ENCODE measurements around the gene ADGRG2. TPM values are rescaled to one million over a fixed set of nuclear protein-coding genes. Genes with fewer than 3 reads are reported as not detected.
"Not testable (repeated sequence)": the region's sequence is repeated elsewhere in the genome, so short reads cannot be mapped to it uniquely, and the experiment has no call there.

The ADGRG2 gene
- total RNA-seq, 1 donor, result under 0.01 TPM

DNA sequence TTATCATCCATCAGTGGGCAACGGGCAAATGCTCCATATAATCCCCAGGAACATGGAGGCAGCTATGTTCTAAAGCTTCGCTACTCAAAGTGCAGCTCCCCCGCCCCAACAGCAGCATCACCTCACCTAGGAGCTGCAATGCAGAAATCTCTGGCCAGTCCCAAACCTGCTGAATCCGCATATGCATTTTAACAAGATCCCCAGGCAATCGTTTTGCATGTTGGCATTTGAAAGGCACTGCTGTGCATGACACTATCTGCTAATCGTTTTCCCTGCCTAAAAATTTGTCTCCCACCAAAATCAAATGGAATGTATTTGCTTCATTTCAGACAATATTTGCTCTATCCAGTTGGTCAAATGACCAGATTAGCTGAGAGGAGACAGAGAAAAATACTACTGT is 15.2 kb downstream of the ADGRG2 start:
- Histone ChIP-seq H3K27me3 (ENCODE audit: insufficient read depth, low read length) (no peaks in the 10 kb centered on the region), H3K4me3 (ENCODE audit: low read length) (no peak overlapping the region), H3K9me3 (ENCODE audit: low read depth, low read length) (no peaks in the 10 kb centered on the region), H3K4me1 (ENCODE audit: insufficient read depth, low read length) (no peaks in the 10 kb centered on the region)

GRCh38 chrX:19100586-19100985 is 21.7 kb downstream of the ADGRG2 start:
- no peaks in the 10 kb centered on the region for H3K9me3 ChIP-seq (ENCODE audit: low read depth, low read length)
- no peaks in the 10 kb centered on the region for H3K27me3 ChIP-seq (ENCODE audit: insufficient read depth, low read length)
- H3K4me3 ChIP-seq (ENCODE audit: low read length), result no peak overlapping the region
- no peaks in the 10 kb centered on the region for H3K4me1 ChIP-seq (ENCODE audit: insufficient read depth, low read length)

DNA sequence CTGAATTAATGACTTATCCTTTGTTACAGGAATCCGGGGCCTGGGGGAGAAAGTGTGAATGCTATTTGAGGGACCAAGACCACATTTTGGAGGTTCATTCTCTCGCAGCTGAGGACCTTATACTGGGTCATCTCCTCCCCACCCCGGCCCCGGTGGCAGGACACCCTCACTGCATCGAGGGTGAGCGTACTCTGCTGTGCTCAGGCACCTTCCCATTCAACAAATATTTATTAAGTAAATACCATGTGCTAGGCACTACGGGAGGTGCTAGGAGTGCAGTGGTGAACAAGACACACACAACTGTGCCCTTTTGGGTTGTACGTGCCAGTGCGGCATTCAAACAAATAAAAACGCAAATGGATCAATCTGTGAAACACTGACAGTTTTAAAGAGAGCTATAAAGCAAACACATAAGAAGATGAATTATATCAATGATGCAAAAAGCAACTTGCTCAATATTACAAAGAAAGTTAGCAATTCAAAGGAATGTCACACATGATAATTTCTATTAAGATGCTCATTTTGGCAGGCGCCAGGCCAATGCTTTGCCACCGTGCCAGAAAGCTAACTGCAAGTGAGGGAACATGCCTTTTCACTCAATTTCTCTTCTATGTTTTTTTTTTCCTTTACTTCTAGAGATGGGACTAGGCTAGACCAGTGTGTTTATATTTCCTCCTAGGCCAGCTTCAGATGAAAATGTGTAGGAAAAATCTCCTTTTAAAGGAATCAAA is 24.6 kb downstream of the ADGRG2 start:
- no peaks in the 10 kb centered on the region for H3K9me3 ChIP-seq (ENCODE audit: low read depth, low read length)

GRCh38 chrX:19096586-19096985 is 25.7 kb downstream of the ADGRG2 start:
- Histone ChIP-seq H3K9me3 (ENCODE audit: low read depth, low read length) (no peaks in the 10 kb centered on the region), H3K4me3 (ENCODE audit: low read length) (no peak overlapping the region), H3K4me1 (ENCODE audit: insufficient read depth, low read length) (no peaks in the 10 kb centered on the region), H3K27me3 (ENCODE audit: insufficient read depth, low read length) (no peaks in the 10 kb centered on the region)

More for the DNA sequence above, 24.6 kb downstream of the ADGRG2 start:
- Histone ChIP-seq H3K4me3 (ENCODE audit: low read length) (no peak overlapping the region), H3K27me3 (ENCODE audit: insufficient read depth, low read length) (no peaks in the 10 kb centered on the region), H3K4me1 (ENCODE audit: insufficient read depth, low read length) (no peaks in the 10 kb centered on the region)

DNA sequence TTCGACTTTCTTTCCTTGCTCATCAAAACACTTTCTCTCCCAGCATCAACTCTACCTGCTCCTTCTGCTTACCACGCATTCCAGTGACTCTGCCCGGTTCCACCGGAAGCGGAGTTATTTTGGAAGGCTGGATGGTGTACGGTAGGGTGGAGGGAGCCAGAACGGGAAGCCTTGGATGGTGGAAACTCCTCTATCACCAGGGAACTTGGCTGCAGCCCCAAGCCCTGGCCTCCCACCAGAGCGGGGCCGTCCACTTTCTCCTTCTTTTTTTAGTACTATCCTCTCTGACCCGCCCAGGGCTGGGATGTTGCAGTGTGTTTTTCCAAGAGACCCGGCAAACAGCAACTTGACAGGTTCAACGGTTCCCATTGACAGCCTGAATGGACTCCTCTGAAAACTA is 27.6 kb downstream of the ADGRG2 start:
- H3K4me1 ChIP-seq (ENCODE audit: insufficient read depth, low read length), result no peaks in the 10 kb centered on the region
- H3K27me3 ChIP-seq (ENCODE audit: insufficient read depth, low read length), result no peaks in the 10 kb centered on the region
- no peak overlapping the region for H3K4me3 ChIP-seq (ENCODE audit: low read length)
- no peaks in the 10 kb centered on the region for H3K9me3 ChIP-seq (ENCODE audit: low read depth, low read length)

GRCh38 chrX:19091596-19091995 is 30.7 kb downstream of the ADGRG2 start:
- Histone ChIP-seq H3K4me1 (ENCODE audit: insufficient read depth, low read length) (no peaks in the 10 kb centered on the region), H3K27me3 (ENCODE audit: insufficient read depth, low read length) (no peaks in the 10 kb centered on the region), H3K9me3 (ENCODE audit: low read depth, low read length) (no peaks in the 10 kb centered on the region), H3K4me3 (ENCODE audit: low read length) (no peak overlapping the region)

- no peaks in the 10 kb centered on the region for H3K27me3 ChIP-seq (ENCODE audit: insufficient read depth, low read length)
These were observed 32.7 kb downstream of the ADGRG2 start for GRCh38 chrX:19089555-19090040.

GRCh38 chrX:19086102-19086772 is 36.0 kb downstream of the ADGRG2 start:
- H3K4me1 ChIP-seq (ENCODE audit: insufficient read depth, low read length), result no peaks in the 10 kb centered on the region
- no peaks in the 10 kb centered on the region for H3K27me3 ChIP-seq (ENCODE audit: insufficient read depth, low read length)
- no peak overlapping the region for H3K4me3 ChIP-seq (ENCODE audit: low read length)
- no peaks in the 10 kb centered on the region for H3K9me3 ChIP-seq (ENCODE audit: low read depth, low read length)

More at GRCh38 chrX:19089555-19090040, 32.7 kb downstream of the ADGRG2 start:
- H3K9me3 ChIP-seq (ENCODE audit: low read depth, low read length), result no peaks in the 10 kb centered on the region
- H3K4me1 ChIP-seq (ENCODE audit: insufficient read depth, low read length), result no peaks in the 10 kb centered on the region
- no peak overlapping the region for H3K4me3 ChIP-seq (ENCODE audit: low read length)

DNA sequence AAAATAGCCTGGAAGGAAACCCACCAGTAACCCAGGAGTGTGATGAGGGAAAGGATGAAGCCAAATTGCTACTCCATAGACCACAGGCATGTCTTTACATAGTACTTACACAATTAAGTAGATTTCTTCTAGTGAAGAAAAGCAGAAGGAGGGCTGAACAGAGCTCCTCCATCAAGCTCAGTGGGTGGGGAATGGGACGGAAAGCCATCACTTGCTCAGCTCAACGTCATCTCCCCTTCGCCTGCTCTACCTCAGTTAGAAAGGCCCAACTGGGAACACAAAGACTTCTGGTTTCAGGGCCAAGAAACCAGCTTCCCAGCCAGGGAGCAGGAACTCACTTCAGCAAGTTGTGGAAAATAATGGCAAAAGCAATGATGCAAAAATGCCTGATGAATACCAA is 36.6 kb downstream of the ADGRG2 start:
- Histone ChIP-seq H3K4me1 (ENCODE audit: insufficient read depth, low read length) (no peaks in the 10 kb centered on the region), H3K4me3 (ENCODE audit: low read length) (no peak overlapping the region), H3K27me3 (ENCODE audit: insufficient read depth, low read length) (no peaks in the 10 kb centered on the region), H3K9me3 (ENCODE audit: low read depth, low read length) (no peaks in the 10 kb centered on the region)

- Histone ChIP-seq H3K4me3 (ENCODE audit: low read length) (no peak overlapping the region), H3K27me3 (ENCODE audit: insufficient read depth, low read length) (no peaks in the 10 kb centered on the region), H3K9me3 (ENCODE audit: low read depth, low read length) (no peaks in the 10 kb centered on the region), H3K4me1 (ENCODE audit: insufficient read depth, low read length) (no peaks in the 10 kb centered on the region)
These were observed 46.5 kb downstream of the ADGRG2 start for GRCh38 chrX:19075754-19076153.

GRCh38 chrX:19072372-19072771 is 49.9 kb downstream of the ADGRG2 start:
- Histone ChIP-seq H3K4me1 (ENCODE audit: insufficient read depth, low read length) (no peaks in the 10 kb centered on the region), H3K27me3 (ENCODE audit: insufficient read depth, low read length) (no peaks in the 10 kb centered on the region), H3K9me3 (ENCODE audit: low read depth, low read length) (no peaks in the 10 kb centered on the region), H3K4me3 (ENCODE audit: low read length) (no peak overlapping the region)

DNA sequence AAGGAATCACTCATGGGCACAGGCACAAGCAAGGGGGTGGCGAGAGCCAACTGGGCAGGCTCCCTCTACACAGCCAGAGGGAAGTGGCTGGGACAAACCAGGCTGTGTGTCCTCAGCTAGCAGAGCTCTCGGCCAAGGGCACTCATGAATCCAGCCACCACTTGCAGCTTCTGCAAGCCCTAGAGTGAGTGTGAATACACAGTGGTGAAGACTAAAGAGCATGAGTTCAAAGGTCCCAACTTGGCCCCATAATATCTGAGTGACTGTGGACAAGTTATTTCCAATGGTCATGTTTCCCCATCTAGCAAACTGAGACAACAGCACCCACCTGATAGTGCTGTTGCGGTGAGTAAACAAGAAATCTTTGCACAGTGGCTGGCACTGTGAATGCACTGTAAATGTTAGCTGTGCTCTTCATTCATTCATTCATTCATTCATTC is 51.7 kb downstream of the ADGRG2 start:
- H3K4me3 ChIP-seq (ENCODE audit: low read length), result no peak overlapping the region
- H3K4me1 ChIP-seq (ENCODE audit: insufficient read depth, low read length), result no peaks in the 10 kb centered on the region
- H3K27me3 ChIP-seq (ENCODE audit: insufficient read depth, low read length), result no peaks in the 10 kb centered on the region
- H3K9me3 ChIP-seq (ENCODE audit: low read depth, low read length), result no peaks in the 10 kb centered on the region

DNA sequence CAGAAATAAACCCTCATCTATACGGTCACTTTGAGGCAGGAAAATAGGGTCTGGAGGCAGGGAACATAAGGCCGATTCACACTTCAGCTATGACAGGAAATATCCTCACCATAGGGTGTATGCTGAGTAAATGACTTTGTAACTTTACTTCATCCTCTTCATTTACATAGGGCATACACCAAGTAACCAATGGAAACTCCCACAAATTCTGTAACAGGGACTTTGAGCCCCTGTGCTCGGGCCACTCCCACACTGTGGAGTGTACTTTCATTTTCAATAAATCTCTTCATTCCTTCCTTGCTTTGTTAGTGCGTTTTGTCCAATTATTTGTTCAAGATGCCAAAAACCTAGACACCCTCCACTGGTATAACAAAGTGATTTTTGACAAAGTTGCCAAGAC is 55.3 kb downstream of the ADGRG2 start:
- H3K4me1 ChIP-seq (ENCODE audit: insufficient read depth, low read length); H3K9me3 ChIP-seq (ENCODE audit: low read depth, low read length); H3K27me3 ChIP-seq (ENCODE audit: insufficient read depth, low read length): not testable (repeated sequence)

GRCh38 chrX:19065535-19065934 is 56.7 kb downstream of the ADGRG2 start:
- no peaks in the 10 kb centered on the region for H3K4me1 ChIP-seq (ENCODE audit: insufficient read depth, low read length)
- no peak overlapping the region for H3K4me3 ChIP-seq (ENCODE audit: low read length)
- H3K27me3 ChIP-seq (ENCODE audit: insufficient read depth, low read length), result no peaks in the 10 kb centered on the region
- no peaks in the 10 kb centered on the region for H3K9me3 ChIP-seq (ENCODE audit: low read depth, low read length)

More for the DNA sequence above, 55.3 kb downstream of the ADGRG2 start:
- H3K4me3 ChIP-seq (ENCODE audit: low read length), result not testable (repeated sequence)

DNA sequence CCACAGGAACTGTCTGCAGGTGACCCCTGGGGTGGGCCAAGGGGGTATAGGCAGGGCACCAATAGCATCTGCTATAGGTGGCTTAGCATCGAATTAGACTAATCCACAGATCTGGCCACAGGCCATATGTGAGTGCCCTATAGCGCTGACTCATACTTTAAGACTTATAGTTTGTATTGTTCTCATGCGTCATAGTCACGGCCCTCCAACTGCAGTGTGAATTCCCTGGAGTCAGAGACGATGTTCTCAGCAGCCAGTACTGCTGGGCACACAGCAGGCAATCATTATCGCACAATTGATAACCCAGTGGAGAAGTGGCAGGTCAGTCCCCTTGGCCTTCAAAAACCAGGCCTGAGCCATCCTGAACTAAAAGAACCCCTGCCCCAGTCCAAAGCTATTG is 58.1 kb downstream of the ADGRG2 start:
- H3K4me1 ChIP-seq (ENCODE audit: insufficient read depth, low read length), result no peaks in the 10 kb centered on the region
- no peaks in the 10 kb centered on the region for H3K9me3 ChIP-seq (ENCODE audit: low read depth, low read length)
- no peak overlapping the region for H3K4me3 ChIP-seq (ENCODE audit: low read length)
- H3K27me3 ChIP-seq (ENCODE audit: insufficient read depth, low read length), result no peaks in the 10 kb centered on the region

DNA sequence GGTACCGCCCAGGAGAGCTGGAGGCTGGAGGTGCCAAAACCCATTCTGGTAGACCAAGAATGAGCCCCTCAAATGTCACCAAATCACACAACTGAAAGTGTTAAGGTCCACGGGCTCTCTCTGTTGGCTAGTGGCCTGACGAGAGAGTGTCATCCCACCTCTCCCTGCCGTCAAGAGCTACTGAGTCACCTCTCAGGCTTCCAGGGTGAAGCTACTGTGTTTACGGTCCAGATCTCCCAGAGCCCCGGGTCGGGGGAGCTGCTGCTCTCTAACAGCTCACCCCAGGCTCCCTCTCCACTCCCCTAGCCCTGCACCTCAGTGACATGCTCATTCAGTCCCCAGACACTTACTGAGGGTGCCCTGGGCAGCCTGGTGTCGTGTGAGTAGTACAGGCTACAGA is 59.2 kb downstream of the ADGRG2 start:
- no peak overlapping the region for H3K4me3 ChIP-seq (ENCODE audit: low read length)
- H3K27me3 ChIP-seq (ENCODE audit: insufficient read depth, low read length), result no peaks in the 10 kb centered on the region
- H3K4me1 ChIP-seq (ENCODE audit: insufficient read depth, low read length), result no peaks in the 10 kb centered on the region

More for the DNA sequence above, 59.2 kb downstream of the ADGRG2 start:
- H3K9me3 ChIP-seq (ENCODE audit: low read depth, low read length), result no peaks in the 10 kb centered on the region
